Stimulated activated CD8-positive, alpha-beta memory T cell treated with anti-CD3 and anti-CD28 coated beads, Interleukin-4, amount 100 ng/mL, for 24 hours (primary cell): ENCODE results near the gene REV1.
"Not testable (repeated sequence)": the region's sequence is repeated elsewhere in the genome, so short reads cannot be mapped to it uniquely, and the experiment has no call there.

Experiments used
- DNase-seq: peaks from one replicate; pipeline ENCODE4 v3.0.0-alpha.2; 2020; ENCODE audit warnings: low read depth

REV1 gene

GRCh38 chr2:99485824-99486223, 4.0 kb downstream of the REV1 start:
- DNase-seq = no peak

DNA sequence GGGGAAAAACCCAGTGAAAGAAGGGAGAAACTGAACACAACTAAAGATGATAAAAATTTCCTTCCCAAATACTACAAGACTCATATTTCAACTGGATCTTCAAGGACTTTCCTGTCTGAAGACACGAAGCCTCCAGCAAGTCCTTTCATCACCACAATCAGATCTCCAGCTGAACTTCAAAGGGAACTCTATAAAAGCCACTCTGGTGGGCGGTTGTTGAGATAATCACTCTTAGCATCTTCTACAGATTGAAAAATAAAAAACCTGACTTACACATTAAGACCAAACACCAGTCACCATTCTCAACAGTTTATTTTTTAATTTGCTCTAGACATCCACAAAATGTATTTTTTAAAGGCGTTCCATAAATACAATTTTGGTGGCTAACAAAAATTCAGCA, 4.4 kb downstream of the REV1 start:
- DNase-seq = no peak

- no peak for DNase-seq
Observed at GRCh38 chr2:99484205-99484604, 5.6 kb downstream of the REV1 start.

DNA sequence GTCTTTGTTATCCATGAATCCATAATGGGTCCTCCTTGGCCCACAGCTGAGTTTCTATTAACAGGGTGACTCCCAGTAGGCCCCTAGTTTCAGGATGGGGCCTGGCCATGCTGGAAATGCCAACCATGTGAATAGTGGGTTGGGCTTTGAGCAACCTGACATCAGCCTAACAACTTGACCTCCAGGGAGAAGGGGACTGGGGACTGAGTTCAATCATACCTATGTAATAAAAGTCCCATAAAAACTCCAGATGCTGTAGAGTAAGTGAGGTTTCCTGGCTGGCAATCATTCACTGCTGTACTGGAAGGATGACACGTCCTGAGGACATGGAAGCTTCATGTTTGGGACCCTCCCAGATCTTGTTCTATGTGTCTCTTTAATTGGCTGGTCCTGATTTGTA, 7.9 kb downstream of the REV1 start:
- DNase-seq = no peak

GRCh38 chr2:99481527-99481926, 8.3 kb downstream of the REV1 start:
- no peak for DNase-seq

DNA sequence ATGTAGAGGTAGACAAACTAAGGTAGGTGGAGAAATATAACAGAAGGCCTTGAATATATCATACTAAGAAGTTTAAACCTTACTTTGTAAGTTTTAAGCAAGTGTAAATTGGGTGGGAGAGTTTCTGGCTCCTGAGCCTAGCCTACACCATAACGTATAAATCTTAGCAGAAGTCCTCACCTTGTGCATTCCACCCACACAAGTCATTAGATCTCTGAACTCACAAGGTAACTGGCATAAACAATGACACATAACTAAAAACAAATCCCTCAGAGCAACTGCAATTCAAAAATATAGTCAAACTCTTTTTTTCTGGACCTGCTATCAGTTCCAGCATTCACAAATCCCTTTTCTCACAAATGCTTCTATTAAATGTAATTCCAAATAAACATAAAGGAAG, 9.4 kb downstream of the REV1 start:
- no peak for DNase-seq

GRCh38 chr2:99478632-99479031, 11.2 kb downstream of the REV1 start:
- no peak for DNase-seq

DNA sequence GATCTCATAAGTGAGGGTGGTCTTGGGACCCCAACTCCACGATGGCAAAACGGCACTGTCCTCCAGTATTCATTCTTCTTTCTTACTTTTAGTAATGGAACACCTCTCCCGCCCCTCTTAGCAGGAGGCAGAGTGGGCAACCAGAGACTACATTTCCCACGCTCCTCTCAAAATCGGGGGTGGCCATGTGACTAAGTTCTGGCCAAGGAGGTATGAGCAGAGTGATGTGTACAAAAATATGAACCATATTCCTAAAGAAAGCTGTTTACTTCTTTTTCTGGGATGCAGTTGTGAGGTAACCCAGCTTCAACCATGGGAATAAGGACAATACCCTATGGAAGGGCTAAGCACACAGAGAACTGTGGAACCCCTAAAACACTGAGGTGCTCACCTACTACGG, 12.8 kb downstream of the REV1 start:
- no peak for DNase-seq

DNA sequence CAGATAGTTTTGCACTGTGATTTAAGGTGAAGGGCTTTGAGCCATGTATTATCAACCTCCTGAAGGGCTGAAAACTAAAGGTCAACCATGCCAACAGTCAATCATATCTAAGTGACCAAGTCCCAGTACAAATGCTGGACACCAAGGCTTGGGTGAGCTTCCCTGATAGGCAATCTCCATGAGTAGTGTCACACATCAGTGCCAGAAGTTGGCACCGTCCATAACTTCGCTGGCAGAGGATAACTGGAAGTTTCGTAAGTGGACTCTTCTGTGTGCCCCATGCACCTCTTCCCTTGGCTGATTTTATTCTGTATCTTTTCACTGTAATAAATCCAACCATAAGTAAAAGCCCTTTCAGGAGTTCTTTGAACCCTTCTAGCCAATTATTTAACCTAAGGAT, 13.2 kb downstream of the REV1 start:
- no peak for DNase-seq

DNA sequence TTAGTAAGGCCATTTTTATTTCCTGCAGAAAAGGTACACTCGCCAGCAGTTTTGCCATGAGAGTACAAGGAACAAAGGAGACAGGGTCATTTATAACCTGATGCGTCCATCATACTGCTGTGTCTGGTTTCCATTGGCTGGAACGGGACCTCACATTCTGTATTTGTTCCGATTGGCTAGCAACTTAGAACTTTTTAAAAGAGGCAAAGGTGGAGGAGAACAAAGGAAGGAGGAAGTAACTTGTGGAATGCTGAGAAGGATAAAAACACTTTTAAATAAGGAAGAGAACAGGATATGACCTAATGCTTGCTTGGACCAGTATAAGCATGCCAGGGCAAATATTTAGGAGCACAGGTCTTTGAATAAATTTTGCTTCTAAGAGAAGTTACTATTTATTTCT, 14.7 kb downstream of the REV1 start:
- DNase-seq = not testable (repeated sequence)

DNA sequence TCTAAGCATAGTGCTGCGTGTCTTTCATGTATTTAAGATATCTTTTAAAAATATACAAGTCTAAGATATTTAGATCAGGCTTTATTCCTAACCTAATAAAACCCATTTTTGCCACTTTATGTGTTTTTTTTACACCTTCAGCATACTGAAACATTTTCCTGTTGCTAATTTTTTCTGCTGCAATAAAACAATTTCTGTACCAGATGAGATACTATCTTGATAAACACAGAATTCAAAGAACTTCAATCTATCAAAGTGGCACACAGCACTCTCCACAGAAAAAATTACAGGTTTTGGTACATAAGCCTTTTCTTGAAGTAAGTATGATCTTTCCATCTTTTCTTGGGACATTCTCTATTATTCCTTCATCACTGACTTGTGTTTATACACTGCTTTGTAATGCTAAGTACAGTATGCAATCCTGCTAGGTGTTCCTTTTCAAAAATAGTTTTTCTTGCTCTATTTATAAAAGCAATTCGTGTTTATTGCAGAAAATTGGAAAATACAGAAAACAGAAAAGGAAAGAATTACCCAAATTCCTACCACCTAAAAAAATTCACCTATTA, 16.2 kb downstream of the REV1 start:
- DNase-seq = no peak

GRCh38 chr2:99472600-99472960, 17.2 kb downstream of the REV1 start:
- DNase-seq = no peak

DNA sequence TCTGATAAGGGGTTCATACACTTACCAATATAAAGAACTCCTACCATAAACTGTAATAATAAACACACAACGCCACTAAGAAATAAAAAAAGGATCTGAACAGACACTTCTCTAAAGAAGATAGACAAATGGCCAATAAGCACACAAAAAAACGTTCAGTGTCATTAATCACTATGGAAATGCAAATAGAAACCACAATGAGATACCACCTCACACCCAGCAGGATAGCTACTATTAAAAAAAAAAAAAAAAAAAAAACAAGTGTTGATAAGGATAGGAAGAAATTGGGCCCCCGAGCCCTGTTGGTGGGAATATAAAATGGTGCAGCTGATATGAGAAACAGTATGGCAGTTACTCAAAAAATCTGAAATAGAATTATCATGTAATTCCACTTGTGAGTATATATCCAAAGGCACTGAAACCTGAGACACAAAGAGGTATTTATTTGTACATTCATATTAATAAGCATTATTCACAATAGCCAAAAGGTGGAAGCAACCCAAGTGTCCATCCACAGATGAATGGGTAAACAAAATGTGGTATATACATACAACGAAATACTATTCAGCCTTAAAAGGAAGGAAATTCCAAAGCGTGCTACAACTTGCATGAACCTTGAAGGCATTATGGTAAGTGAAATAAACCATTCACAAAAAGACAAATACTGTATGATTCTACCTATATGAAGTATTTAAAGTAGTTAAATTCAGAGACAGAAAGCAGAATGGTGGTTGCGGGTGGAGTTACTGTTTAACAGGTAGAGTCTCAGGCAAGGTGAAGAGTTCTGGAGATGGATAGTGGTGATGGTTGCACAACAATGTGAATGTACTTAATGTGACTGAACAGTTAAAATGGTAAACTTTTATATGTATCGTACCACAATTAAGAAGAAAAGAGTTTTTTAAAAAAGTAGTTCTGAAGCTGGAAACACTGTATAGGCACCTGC, 17.9 kb downstream of the REV1 start:
- DNase-seq = no peak

- DNase-seq = no peak
Observed at GRCh38 chr2:99470957-99471356, 18.9 kb downstream of the REV1 start.

GRCh38 chr2:99470459-99470858, 19.4 kb downstream of the REV1 start:
- DNase-seq = not testable (repeated sequence)

GRCh38 chr2:99469394-99469793, 20.4 kb downstream of the REV1 start:
- DNase-seq = no peak

- no peak for DNase-seq
Observed at GRCh38 chr2:99468155-99468554, 21.7 kb downstream of the REV1 start.

DNA sequence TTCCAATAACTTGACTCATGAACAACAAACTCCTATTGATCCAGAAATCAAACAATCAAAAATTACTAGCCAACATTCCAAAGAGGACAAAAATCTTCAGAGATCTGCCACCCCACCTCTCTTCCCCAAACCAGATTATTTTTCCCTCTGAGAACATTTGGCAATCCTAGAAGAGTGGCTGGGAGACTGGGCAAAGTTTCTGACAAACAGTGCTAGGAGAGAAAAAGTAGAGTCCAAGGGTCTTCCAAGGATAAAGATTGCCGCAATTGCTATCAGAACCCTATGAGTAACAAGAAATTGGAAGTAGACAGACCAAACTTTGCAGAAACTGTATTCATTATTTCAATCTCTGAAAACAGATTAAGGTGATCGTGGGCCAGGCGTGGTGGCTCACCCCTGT, 22.4 kb downstream of the REV1 start:
- no peak for DNase-seq

DNA sequence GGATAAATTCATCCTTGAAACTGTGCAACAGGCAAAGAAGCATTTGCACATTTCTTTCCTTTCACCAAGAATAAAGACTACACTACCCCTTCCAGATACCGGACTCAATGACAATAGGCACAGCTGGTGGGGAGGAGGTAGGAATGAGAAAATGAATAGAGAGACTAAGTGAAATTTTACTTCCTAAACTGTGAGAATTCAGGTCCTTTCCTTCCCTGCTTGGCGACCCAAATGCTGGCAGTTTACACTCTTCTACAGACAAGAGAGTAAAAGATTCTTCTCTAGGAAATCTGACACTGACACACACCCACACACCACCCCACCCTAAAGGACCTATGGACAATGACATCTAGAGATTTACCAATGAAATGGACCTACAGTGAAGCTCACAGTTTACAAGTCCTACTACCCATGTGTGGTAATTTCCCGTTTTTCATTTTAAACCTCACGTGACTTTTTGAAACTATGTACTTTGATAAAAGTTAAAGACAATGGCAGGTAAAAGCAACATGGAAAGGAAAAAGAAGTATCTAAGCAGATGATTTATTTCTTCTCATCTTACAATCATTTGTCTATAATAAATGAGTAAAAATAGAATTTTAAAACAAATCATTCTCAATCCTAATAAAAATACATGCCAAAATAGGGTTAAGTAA, 27.9 kb downstream of the REV1 start:
- no peak for DNase-seq

GRCh38 chr2:99458529-99458928, 31.3 kb downstream of the REV1 start:
- no peak for DNase-seq

GRCh38 chr2:99451686-99452085, 38.1 kb downstream of the REV1 start:
- no peak for DNase-seq

DNA sequence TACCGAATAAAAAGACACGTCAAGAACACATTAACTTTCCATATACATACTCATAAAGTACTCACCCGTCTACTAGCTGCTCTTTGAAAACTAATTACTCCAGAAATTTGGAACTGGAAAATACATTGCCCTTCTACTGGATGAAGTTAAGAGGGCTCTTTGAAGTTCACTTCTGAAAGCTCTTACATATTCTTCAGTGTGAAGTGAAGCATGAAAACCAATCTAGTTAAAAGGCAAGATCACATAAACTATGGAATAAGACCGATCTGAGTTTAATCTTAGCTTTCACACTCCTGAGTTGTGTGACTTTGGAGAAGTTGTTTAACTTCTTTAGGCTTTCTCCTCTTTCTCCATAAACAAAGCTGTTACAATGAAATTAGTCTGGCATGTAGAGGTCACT, 38.5 kb downstream of the REV1 start:
- no peak for DNase-seq

DNA sequence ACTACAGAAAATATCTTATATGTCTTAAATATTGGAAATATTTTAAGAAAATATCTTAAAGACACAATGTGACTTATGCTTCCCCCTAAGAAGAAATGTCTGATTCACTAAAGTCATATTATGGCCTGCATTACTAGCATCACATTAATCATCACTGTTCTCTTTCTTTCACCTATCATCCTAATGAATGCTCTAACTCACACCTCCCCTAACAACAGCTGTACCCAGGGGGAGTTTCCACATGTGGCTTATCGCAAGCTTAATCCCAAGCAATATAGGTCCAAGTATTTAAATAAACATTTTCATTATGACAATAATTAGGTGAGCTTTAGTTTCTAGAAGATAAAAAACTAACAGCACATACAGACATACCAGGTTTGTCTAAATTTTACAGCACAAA, 39.6 kb downstream of the REV1 start:
- DNase-seq = no peak
